Omental fat pad (tissue), 4 donors: ENCODE results near the gene CCDC170. TPM values are rescaled to one million over a fixed set of nuclear protein-coding genes. Genes with fewer than 3 reads are reported as not detected.

ENCODE experiments used
- ATAC-seq: fragments of 150-250 bp; one replicate; pipeline ENCODE4 v1.9.1; 2016; ENCODE audit warnings: mild to moderate bottlenecking, moderate library complexity; ENCODE audit not compliant: low FRiP score
- DNase-seq: peaks from one replicate; pipeline ENCODE4 v3.0.0-alpha.2; 2019; ENCODE audit warnings: low spot score
- CTCF ChIP-seq, 3 donors: fragments of 450-650 bp; IDR thresholded peaks; one replicate each; pipeline ENCODE4 v1.5.1; 2016 to 2017; ENCODE audit warnings: antibody characterized with exemption in 3 of 3, mild to moderate bottlenecking in 3 of 3, moderate library complexity in 2 of 3
- total RNA-seq, 4 donors: library from RNA; depleted of rRNA; stranded (reverse); fragments of >200 nt; gene quantifications; one replicate each; pipeline ENCODE4 v1.1.0, GENCODE V29; 2016

Gene CCDC170
- total RNA-seq, 4 donors from 2014 or later: 1.3 to 4.1 (median 2.5) TPM

- no peak for TF ChIP-seq CTCF (IDR thresholded peaks at IDR 0.05)
- no peak for ATAC-seq
Observed at GRCh38 chr6:151616091-151616513, 122.3 kb downstream of the CCDC170 start.

GRCh38 chr6:151616600-151616999, 122.8 kb downstream of the CCDC170 start:
- DNase-seq: no peak
- ATAC-seq: no peak
- TF ChIP-seq CTCF (IDR thresholded peaks at IDR 0.05): no peak

More at GRCh38 chr6:151616091-151616513, 122.3 kb downstream of the CCDC170 start:
- no peak for DNase-seq

- ATAC-seq: no peak
Observed at GRCh38 chr6:151617539-151617938, 123.7 kb downstream of the CCDC170 start.

GRCh38 chr6:151618717-151619116, 124.9 kb downstream of the CCDC170 start:
- ATAC-seq (no peak), DNase-seq (no peak)
- no peak for TF ChIP-seq CTCF (IDR thresholded peaks at IDR 0.05)

More at GRCh38 chr6:151617539-151617938, 123.7 kb downstream of the CCDC170 start:
- no peak for DNase-seq
- no peak for TF ChIP-seq CTCF (IDR thresholded peaks at IDR 0.05)

- no peak for ATAC-seq
- no peak for DNase-seq
- no peak for TF ChIP-seq CTCF (IDR thresholded peaks at IDR 0.05)
Observed at GRCh38 chr6:151620179-151620578, 126.4 kb downstream of the CCDC170 start.

GRCh38 chr6:151624071-151624470, 130.3 kb downstream of the CCDC170 start:
- TF ChIP-seq CTCF (IDR thresholded peaks at IDR 0.05): no peak
- ATAC-seq (no peak), DNase-seq (no peak)

GRCh38 chr6:151624481-151624880, 130.7 kb downstream of the CCDC170 start:
- ATAC-seq: no peak
- no peak for TF ChIP-seq CTCF (IDR thresholded peaks at IDR 0.05)
- DNase-seq: no peak
